CD4-positive, alpha-beta T cell (primary cell): ENCODE data around the gene RAP1A. TPM values are rescaled to one million over a fixed set of nuclear protein-coding genes. Genes with fewer than 3 reads are reported as not detected.

Experiments used
- ATAC-seq: fragments of 200-7000 bp; cut with Tn5 transposase; one replicate; pipeline ENCODE4 v1.10.0; 2022; ENCODE audit warnings: mild to moderate bottlenecking; ENCODE audit not compliant: poor library complexity
- CTCF ChIA-PET: fragments of 350-600 bp; sonication (Branson Sonifier 250); formaldehyde crosslinking; loops from one replicate; lab custom pipeline; 2021; ENCODE audit warnings: antibody characterized with exemption, inconsistent platforms; lab: Charles Lee
- POLR2A ChIA-PET: fragments of 350-600 bp; sonication (Branson Sonifier 250); formaldehyde crosslinking; loops from one replicate; lab custom pipeline; 2021; ENCODE audit warnings: antibody characterized with exemption, inconsistent platforms; lab: Charles Lee
- DNase-seq, 14 experiments: peaks; one replicate each; pipeline ENCODE4 v3.0.0-alpha.2; 2013 to 2020; ENCODE audit warnings: mixed read lengths in 2 of 14
- H3K27ac ChIP-seq, 2 donors: one replicate each; pipeline versions ENCODE4 v1.5.1 to v1.7.0; 2013; ENCODE audit warnings: low read length in 2 of 2, low read depth in 1 of 2, mild to moderate bottlenecking in 1 of 2
- H3K27me3 ChIP-seq, 2 experiments: 1 replicate in 1 of 2; 2 replicates in 1 of 2; pipeline versions ENCODE4 v1.6.1 to v1.7.0; 2013; ENCODE audit warnings: low read length in 2 of 2, control low read depth in 1 of 2, mild to moderate bottlenecking in 1 of 2, moderate library complexity in 1 of 2; ENCODE audit not compliant: insufficient read depth in 2 of 2, control insufficient read depth in 1 of 2
- H3K36me3 ChIP-seq: one replicate; pipeline ENCODE4 v1.6.1; 2013; ENCODE audit warnings: low read length, control low read depth; ENCODE audit not compliant: insufficient read depth
- H3K4me1 ChIP-seq: one replicate; pipeline ENCODE4 v1.6.1; 2013; ENCODE audit warnings: low read length, control low read depth; ENCODE audit not compliant: insufficient read depth
- H3K4me3 ChIP-seq: one replicate; pipeline ENCODE4 v1.5.1; 2013; ENCODE audit warnings: mild to moderate bottlenecking, low read length, moderate library complexity
- H3K9me3 ChIP-seq, 2 experiments: 1 replicate in 1 of 2; 2 replicates in 1 of 2; pipeline versions ENCODE4 v1.6.1 to v1.7.0; 2013; ENCODE audit warnings: low read length in 2 of 2, mild to moderate bottlenecking in 2 of 2, control low read depth in 1 of 2, moderate library complexity in 1 of 2; ENCODE audit not compliant: control insufficient read depth in 1 of 2, insufficient read depth in 1 of 2
- H3K27ac Mint-ChIP-seq: one replicate; pipeline ENCODE4 v1.8.0; 2020; ENCODE audit warnings: mixed read lengths
- H3K27me3 Mint-ChIP-seq: one replicate; pipeline ENCODE4 v1.8.0; 2021; ENCODE audit warnings: mixed read lengths
- H3K36me3 Mint-ChIP-seq: one replicate; pipeline ENCODE4 v1.8.0; 2021; ENCODE audit warnings: low read depth, mixed read lengths
- H3K4me1 Mint-ChIP-seq: one replicate; pipeline ENCODE4 v1.8.0; 2021; ENCODE audit warnings: low read depth, mixed read lengths
- H3K4me3 Mint-ChIP-seq: one replicate; pipeline ENCODE4 v1.8.0; 2020; ENCODE audit warnings: mild to moderate bottlenecking, mixed read lengths
- H3K9me3 Mint-ChIP-seq: one replicate; pipeline ENCODE4 v1.8.0; 2020; ENCODE audit warnings: mixed read lengths
- CTCF ChIP-seq: fragments of 200-600 bp; IDR thresholded peaks from one replicate; pipeline ENCODE4 v1.8.0; 2022; ENCODE audit warnings: antibody characterized with exemption, mild to moderate bottlenecking
- intact Hi-C, 2 experiments: fragments of 100-400 bp; cut with DNase I in 1 of 2; cut with micrococcal nuclease in 1 of 2; formaldehyde crosslinking; loops; one replicate each; pipeline versions ENCODE4 v1.15.1 to v1.9.0; 2023 to 2025; cut with DNase I, micrococcal nuclease
- total RNA-seq, 174 experiments: library from RNA in 2 of 174; stranded (reverse) in 2 of 174; gene quantifications; one replicate each; pipeline ENCODE4 v1.2.3 and lab custom pipeline; 2021 to 2026

Gene RAP1A
- total RNA-seq, 2 experiments from 2014 or later: 63.8 to 67.1 TPM

- Histone ChIP-seq H3K4me1 (no peaks in the 10 kb centered on the region), H3K27ac (no peak overlapping the region), H3K36me3 (peaks cover 97% of the 10 kb centered on the region), H3K4me3 (no peak overlapping the region), H3K27me3 (no peaks in the 10 kb centered on the region), H3K9me3 (no peaks in the 10 kb centered on the region)
- TF ChIP-seq CTCF: no peak
- ChIA-PET POLR2A (no interaction called here), CTCF (interaction anchor here (1.3 to 1.8 kb wide), 2 partner anchors 9 kb away, joined by 3 to 8 read pairs; no protein-coding TSS in a partner anchor)
- intact Hi-C loops: no loop called here
- Mint-ChIP-seq H3K36me3 (peaks cover 94% of the 10 kb centered on the region), H3K4me3 (no peak overlapping the region), H3K9me3 (no peaks in the 10 kb centered on the region), H3K27me3 (no peaks in the 10 kb centered on the region), H3K4me1 (no peaks in the 10 kb centered on the region), H3K27ac (peak overlapping the region; percentile 11)
- ATAC-seq (no peak), DNase-seq (no peak)
Observed at GRCh38 chr1:111705841-111706240, 86.3 kb downstream of the RAP1A start.

- DNase-seq (no peak), ATAC-seq (no peak)
- no peaks in the 10 kb centered on the region for H3K9me3 Mint-ChIP-seq
- H3K36me3 ChIP-seq: peaks cover 94% of the 10 kb centered on the region
- no peak overlapping the region for H3K4me3 ChIP-seq
- H3K9me3 ChIP-seq: no peaks in the 10 kb centered on the region
- H3K27ac ChIP-seq: no peak overlapping the region
- H3K4me1 ChIP-seq: no peaks in the 10 kb centered on the region
- CTCF ChIA-PET: interaction anchor here (1.3 to 1.9 kb wide), 2 partner anchors 8 to 63 kb away, joined by 3 to 7 read pairs; no protein-coding TSS in a partner anchor
- H3K27me3 ChIP-seq: no peaks in the 10 kb centered on the region
- intact Hi-C loops: no loop called here
- no peaks in the 10 kb centered on the region for H3K27me3 Mint-ChIP-seq
- no peak for TF ChIP-seq CTCF
- H3K36me3 Mint-ChIP-seq: peaks cover 94% of the 10 kb centered on the region
- H3K27ac Mint-ChIP-seq: peak overlapping the region; percentile 69
- POLR2A ChIA-PET: no interaction called here
- H3K4me1 Mint-ChIP-seq: peaks cover 4% of the 10 kb centered on the region
- no peak overlapping the region for H3K4me3 Mint-ChIP-seq
Observed at GRCh38 chr1:111706921-111707320, 87.3 kb downstream of the RAP1A start.

GRCh38 chr1:111707906-111708305, 88.3 kb downstream of the RAP1A start:
- no peak for DNase-seq
- no peaks in the 10 kb centered on the region for H3K4me1 ChIP-seq
- POLR2A ChIA-PET: no interaction called here
- TF ChIP-seq CTCF: no peak
- Mint-ChIP-seq H3K36me3 (peaks cover 85% of the 10 kb centered on the region), H3K27ac (peak overlapping the region; percentile 2), H3K4me3 (no peak overlapping the region), H3K4me1 (peaks cover 4% of the 10 kb centered on the region), H3K9me3 (no peaks in the 10 kb centered on the region), H3K27me3 (no peaks in the 10 kb centered on the region)
- H3K27ac ChIP-seq: no peak overlapping the region
- ATAC-seq: no peak
- H3K9me3 ChIP-seq: no peaks in the 10 kb centered on the region
- CTCF ChIA-PET: interaction anchor here (1.9 kb wide), 1 partner anchor 62 kb away, joined by 7 read pairs; no protein-coding TSS in a partner anchor
- H3K27me3 ChIP-seq: no peaks in the 10 kb centered on the region
- intact Hi-C loops: no loop called here
- peaks cover 91% of the 10 kb centered on the region for H3K36me3 ChIP-seq
- no peak overlapping the region for H3K4me3 ChIP-seq
